Inferior parietal cortex (tissue), 1 donor: ENCODE results near the gene CD2BP2.
A peak's percentile ranks its signal among the peaks of the same experiment; 100 is the strongest.
"Not testable (repeated sequence)": the region's sequence is repeated elsewhere in the genome, so short reads cannot be mapped to it uniquely, and the experiment has no call there.

Experiments
- DNase-seq: peaks from one replicate; pipeline ENCODE4 v3.0.0-alpha.2; 2016; ENCODE audit errors: extremely low spot score

The CD2BP2 gene

GRCh38 chr16:30355144-30355953 is at the start of gene CD2BP2:
Gene CD2BP2 (minus strand): TSS chr16:30355308. CDS start chr16:30354681, 627 bp downstream.
- DNase-seq = peak; percentile 100

DNA sequence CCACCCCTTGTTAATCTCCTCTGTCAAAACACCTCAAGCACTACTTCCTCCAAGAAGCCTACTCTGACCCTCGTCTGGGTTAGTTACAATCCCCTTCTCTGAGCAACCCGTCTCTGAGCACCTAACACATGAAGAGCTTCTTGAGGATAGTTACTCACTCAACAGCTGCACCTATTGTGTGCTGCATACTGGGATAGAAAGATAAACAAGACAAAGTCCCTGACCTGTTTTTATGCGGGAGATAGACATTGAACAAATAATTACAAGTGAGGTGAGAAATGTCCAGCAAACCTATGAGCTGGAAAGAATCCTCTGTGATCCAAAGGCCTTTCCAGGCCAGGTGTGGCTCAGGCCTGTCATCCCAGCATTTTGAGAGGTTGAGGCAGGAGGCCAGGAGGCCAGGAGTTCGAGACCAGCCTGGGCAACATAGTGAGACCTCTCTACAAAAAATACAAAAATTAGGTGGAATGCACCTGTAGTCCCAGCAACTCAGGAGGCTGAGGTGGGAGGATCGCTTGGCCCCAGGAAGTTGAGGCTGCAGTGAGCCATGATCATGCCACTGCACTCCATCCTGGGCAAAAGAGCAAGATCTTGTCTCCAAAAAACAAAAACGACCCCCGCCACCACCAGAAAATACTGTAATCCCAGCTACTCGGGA is 46.8 kb upstream of the CD2BP2 start:
- DNase-seq = no peak

DNA sequence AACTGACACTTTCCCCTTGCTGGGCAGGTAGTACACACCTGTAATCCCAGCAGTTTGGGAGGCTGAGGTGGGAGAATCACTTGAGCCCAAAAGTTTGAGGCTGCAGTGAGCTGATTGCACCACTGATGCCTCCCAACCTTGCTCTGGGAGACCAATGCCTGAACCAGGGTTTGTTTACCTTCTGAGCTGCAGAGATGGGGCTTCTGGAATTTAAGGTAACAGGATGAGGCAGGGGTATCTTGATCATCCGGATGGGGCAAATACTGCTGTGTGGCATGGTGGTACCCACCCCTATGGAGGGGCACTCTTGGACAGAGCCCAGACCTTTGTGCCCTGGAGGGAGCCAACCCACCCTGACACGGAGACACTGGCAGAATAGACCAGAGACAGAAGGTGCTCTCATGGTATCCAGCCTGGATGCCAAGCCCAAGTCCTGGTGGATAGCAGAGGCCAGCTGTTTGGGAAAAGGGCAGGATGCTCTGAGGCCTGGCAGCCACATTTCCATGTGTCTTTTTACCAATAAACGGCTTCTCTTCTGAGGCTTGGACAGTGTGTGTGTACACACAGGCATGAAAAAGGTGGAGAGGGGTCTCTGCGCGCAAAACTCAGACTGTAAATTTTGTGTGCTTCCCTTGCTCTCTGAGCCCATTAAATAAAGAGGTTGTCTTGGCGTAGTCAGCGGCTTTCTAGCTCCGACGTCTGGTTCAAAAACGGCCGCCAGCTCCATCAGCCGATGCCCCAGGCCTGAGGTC is 44.5 kb upstream of the CD2BP2 start:
- DNase-seq = no peak

DNA sequence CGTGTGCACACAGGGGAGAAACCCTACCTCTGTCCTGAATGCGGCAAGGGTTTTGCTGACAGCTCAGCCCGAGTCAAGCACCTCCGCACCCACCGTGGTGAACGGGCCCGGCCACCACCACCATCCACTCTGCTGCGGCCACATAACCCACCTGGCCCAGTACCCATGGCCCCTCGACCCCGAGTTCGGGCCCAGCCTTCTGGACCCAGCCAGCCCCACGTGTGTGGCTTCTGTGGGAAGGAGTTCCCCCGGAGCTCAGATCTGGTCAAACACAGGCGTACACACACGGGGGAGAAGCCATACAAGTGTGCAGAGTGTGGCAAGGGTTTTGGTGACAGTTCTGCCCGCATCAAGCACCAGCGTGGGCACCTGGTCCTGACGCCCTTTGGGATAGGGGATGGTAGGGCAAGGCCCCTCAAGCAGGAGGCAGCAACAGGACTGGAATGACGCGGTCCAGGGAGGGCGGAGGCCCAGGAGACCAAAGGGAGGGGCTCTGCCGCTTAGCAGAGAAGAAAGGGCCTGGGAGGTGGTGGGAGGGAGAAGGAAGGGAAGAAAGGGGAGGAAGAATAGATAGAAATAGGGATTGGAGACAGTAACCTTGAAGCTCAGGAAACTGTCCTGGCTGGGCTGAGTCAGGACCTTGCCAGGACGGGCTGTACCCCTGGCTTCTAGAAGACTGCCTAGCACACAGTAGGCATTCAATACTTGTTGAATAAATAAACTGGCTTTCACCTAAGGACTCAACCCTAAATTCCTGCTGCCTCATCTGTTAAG is 43.7 kb upstream of the CD2BP2 start:
- no peak for DNase-seq

- no peak for DNase-seq
These were observed 42.9 kb upstream of the CD2BP2 start for GRCh38 chr16:30397776-30398660.

GRCh38 chr16:30397056-30397455 is 41.9 kb upstream of the CD2BP2 start:
- no peak for DNase-seq

GRCh38 chr16:30396627-30397026 is 41.5 kb upstream of the CD2BP2 start:
- DNase-seq = not testable (repeated sequence)

DNA sequence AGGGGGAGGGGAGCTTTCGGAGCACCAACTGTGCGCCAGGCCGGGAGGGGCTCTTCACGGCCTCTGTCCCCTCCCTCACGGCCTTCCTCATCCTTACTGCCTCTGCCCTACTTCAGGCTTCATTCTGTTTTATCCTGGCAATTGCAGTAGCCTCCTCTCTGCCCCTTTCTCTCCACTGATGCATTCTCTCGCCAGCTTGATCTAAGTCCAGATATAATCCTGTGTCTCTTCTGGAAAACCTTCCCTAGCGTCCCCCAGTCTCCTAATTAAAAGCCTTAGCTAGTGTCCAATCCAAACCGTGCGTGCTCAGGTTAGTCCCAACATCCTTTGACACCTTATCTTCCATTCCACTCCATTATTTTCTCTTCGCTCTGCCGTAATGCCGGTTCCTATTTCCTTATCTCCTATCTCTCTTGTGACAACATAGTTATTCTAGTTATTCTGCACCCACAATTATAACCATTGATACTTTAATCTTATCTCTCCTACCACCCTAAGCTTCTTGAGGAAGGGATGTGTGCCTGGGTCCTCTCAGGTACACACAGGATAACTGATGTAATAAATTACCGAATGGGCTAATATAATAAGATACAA is 41.0 kb upstream of the CD2BP2 start:
- DNase-seq = no peak

- DNase-seq = peak; percentile 84
These were observed 40.3 kb upstream of the CD2BP2 start, which contains the start of gene ZNF48 for GRCh38 chr16:30395155-30395991. Gene ZNF48 (plus strand): TSS chr16:30395420. CDS start chr16:30395795, 375 bp downstream.

DNA sequence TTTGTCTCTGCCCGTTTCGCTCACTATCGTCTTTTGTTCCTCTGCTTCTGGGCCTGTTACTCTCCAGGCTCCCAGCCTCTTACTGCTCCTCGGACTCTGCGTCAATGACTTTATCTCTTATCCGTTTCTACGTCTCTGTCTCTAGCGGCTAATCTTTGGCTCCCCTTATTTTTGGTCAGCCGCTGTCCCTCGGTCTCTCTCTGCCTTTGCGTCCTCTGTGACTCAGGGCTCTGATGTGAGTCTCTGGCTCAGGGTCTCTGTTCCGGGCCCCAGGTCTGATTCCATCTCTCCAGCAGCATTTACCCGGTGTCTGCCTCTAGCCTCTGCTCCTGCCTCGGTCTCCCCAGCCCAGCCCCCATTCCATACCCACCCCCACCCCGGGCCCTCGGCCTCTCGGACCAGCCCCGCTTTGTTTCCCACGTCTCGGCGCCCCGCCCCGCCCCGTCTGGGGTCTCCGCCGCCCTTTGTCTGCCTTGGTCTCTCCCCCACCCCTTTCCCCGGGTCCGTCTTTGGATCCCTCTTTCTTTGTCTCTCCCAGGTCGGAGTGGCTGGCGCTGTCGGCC is 39.6 kb upstream of the CD2BP2 start:
- DNase-seq = no peak

DNA sequence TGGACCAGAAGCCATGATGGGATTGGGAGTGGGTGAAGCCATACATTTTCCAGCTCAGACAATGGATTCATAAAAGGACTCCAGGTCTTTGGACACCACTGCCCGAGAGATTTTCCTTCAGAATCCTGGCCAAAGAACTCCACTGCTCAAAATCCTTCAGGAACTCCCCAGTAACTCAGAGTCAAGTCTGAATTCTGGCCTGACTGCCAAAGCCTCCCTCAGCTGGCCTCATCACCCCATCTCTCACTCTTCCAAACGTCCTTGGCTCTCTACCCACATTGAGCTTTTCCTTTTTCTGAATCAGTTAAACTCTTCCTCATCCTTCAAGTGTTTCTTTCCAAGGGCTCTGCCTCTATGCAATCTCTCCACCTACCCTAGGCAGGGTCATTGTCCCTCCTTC is 28.4 kb upstream of the CD2BP2 start:
- no peak for DNase-seq

- no peak for DNase-seq
These were observed 27.2 kb upstream of the CD2BP2 start, which contains the start of gene SEPTIN1 for GRCh38 chr16:30382111-30382881. Gene SEPTIN1 (minus strand): TSS chr16:30382561. CDS start chr16:30382542, 19 bp downstream.

- no peak for DNase-seq
These were observed 26.4 kb upstream of the CD2BP2 start for GRCh38 chr16:30381291-30382041.

- no peak for DNase-seq
These were observed 25.7 kb upstream of the CD2BP2 start for GRCh38 chr16:30380803-30381208.

DNA sequence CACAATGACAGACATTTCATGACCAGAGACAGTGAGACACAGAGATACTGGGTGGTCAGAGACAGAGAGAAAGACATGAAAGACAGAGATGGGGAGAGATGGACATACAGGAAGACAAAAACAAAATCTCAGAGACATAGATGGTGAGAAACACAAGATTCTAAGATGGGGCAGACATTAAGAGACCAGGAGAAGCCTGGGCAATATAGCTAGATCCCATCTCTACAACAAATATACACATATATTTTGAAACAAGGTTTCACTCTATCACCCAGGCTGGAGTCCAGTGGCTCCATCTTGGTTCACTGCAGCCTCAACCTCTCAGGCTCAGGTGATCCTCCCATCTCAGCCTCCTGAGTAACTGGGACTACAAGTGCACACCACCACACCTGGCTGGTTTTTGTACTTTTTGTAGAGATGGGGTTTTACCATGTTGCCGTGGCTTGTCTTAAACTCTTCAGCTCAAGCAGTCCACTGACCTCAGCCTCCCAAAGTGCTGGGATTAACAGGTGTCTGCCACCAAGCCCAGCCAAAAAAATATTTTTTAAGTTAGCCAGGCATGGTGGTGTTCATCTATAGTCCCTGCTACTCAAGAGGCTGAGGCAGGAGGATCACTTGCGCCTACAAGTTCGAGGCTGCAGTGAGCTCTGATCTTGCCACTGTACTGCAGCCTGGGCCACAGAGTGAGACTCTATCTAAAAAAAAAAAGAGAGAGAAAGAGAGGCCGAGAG is 25.1 kb upstream of the CD2BP2 start:
- no peak for DNase-seq

- no peak for DNase-seq
These were observed 24.2 kb upstream of the CD2BP2 start for GRCh38 chr16:30379158-30379783.
